ENCODE data around the gene HCN2. TPM values are rescaled to one million over a fixed set of nuclear protein-coding genes. Genes with fewer than 3 reads are reported as not detected.
"Not testable (repeated sequence)": the region's sequence is repeated elsewhere in the genome, so short reads cannot be mapped to it uniquely, and the experiment has no call there.

Gene HCN2
- total RNA-seq, 1 donor from 2014 or later = 0.59 TPM

DNA sequence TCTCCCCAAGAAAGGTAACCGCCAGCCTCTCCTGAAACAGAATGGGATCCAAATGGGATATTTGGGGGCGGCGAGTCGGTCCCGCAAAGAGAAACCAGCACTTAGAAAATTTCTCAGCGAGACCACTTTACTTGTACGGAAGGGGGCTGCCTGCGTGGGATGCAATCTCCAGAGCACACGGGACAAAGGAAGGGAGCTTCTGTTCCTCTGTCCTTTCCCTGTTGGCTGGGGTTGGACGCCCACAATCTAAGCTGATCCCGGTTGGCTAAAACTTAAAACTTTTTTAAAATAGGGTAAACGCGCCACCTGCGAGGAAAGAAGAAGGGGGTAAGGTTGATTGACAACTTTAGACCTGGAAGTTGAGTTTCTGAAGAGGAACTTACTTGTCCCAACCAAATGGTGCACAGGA, 18.1 kb upstream of the HCN2 start:
- peak; percentile 44 for DNase-seq

DNA sequence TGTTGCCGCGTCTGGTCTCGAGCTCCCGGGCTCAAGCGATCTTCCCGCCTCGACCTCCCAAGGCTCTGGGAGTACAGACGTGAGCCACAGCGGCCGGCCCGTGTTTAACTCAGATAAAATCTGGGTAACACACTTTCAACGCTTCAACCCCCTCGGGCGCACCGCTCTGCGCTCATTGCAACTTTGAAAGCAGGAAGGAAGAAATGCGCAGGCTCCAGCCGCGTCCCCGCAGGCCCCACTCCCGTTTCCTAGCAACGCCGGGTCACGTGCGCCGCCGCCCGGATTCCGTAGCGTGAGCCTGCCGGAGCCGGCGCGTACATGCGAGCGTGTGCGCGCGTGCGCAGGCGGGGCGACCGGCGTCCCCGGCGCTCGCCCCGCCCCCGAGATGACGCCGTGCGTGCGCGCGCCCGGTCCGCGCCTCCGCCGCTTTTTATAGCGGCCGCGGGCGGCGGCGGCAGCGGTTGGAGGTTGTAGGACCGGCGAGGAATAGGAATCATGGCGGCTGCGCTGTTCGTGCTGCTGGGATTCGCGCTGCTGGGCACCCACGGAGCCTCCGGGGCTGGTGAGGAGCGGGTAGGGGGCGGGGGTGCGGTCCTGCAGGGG, 17.4 kb upstream of the HCN2 start, which contains the start of gene BSG:
BSG (plus strand) TSS at position 457 of the 603 bp plus-strand sequence; CDS start at position 496, 39 bp downstream.
- DNase-seq = peak; percentile 97

DNA sequence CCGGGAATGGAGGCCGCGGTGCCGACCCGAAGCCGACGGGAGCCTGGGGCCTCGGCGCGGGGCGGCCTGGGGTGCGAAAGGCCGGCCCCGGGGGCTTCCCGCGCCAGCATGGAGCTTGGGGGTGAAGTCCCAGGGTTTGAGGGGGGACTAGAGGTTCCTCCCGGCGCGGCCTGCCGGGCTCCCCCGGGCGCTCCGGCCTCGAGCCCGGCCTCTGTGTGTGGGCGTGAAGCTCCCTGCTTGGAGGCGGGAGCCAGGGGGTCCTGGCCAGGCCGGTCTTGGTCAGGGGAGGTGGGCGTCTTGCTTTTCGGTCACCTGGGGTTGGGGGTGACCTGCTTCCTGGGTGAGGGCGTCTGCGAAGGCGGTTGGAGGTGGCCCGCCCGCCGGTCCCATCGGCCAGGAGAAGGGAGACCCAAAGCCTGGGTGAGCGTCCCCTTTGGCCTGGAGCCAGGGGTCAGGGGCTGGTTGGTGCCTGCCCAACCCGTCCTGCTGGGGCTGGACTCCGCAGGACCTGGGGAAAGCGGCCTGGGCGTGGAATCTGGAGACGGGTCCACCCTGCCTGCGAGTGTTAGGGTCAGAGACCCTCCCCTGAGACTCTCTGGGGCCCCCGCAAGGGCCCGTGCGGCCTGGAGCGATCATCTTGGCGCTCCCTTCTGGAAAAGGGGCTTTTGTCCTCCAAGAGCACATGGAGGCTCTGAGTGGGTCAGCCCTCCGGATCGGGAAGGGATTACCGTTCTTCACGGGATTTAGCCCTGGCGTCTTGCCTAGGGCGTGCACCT, 16.8 kb upstream of the HCN2 start:
- no peak for DNase-seq

DNA sequence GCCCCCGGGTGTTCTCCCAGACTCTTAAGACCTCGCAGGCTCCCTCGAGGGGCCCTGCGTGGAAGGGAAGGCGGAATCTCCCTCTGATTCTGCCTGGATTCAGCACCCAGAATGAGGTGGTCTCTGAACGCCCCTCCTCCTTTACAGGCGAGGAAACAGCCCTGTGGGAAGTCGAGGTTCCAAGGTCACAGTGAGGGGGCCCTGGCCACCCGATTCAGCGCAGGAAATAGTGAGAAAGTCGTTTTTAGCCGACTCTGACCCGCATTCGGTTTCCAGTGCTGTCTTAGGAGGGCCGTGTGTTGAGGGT, 16.2 kb upstream of the HCN2 start:
- DNase-seq = no peak

DNA sequence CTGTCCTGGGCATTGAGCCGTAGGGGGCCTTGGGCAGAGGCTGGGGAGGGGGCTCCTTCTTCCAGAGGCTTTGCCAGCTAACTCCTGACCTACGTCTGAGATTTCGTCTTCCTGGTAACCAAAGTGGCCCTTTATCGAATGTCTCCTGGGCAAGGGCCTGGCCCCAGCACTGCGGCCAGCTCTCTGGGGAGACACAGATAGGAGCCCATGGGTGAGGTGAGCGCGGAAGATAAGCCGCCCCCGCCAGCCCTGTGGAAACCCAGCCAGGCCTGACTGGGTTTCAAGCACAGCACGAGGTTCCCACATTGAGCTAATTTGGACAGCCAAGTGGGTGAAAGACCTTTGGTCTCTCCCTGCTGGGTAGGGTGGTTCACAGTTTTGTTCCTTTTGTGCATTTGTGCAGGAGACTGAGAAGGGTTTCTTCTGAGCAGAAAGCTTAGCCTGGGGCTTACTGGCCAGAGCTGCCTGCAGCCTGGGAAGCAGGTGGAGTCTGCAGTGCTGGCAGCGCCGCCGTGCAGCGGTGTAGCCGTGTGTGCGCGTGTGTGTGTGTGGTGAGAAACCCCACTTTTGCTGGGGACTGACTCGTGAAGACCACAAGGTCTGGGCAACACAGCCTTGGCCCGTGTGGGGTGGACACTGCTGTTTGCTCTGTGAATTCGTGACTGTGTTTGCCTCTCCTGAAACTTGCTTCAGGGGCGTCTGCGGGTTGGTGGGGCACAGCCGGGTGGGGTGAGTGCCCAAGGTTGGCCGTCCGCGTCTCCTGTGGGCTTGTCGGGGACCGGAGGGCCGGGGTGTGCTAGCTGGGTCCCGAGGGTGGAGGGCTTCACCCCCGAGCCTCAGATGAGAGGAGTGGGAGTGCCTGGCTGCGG, 14.8 kb upstream of the HCN2 start:
- no peak for DNase-seq

DNA sequence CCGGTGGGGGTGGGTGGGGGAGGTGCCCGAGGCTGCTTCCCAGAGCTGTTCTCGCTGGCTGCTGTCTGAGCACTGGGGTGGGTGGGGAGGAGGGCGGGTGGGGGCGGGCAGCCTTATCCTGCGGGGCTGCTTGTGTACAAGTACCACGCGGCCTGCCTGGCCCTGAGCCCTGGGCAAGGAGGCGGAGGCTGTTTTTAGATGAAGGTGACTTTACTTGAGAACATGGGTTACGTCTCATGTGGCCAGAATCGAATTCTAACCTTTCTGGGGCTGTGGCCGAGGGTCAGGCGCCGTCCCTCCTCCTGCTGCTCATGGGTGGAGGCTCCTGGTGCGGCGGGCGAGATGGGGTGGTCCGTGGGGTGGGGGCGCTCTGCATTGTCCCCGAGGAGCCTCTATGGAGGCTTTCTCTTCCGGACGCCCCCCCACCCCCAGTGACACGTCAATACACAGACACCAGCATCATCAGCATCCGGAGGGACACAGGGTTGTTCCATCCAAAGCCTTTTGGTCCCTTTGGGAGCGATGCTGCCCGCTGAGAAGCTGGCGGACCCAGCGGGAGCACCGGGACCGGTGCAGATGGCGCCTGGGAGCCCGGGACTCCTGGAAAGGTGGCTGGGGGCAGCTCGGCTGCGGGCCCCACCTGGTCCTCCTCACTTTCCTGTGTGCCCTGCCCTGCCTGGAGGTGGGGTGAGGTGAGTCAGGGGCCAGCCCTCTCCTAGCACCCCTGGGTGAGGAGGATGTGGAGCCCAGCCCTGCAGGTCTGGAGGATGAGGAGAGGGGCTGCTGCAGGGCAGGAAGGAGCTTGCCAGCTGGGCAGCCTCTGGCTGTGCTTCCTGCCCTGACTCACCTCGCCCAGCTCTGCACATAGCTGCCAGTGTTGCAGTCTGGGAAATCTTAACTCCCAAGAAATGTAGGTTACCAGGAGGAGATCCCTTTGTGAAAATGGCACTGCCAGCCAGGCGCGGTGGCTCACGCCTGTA, 13.9 kb upstream of the HCN2 start:
- DNase-seq = no peak

DNA sequence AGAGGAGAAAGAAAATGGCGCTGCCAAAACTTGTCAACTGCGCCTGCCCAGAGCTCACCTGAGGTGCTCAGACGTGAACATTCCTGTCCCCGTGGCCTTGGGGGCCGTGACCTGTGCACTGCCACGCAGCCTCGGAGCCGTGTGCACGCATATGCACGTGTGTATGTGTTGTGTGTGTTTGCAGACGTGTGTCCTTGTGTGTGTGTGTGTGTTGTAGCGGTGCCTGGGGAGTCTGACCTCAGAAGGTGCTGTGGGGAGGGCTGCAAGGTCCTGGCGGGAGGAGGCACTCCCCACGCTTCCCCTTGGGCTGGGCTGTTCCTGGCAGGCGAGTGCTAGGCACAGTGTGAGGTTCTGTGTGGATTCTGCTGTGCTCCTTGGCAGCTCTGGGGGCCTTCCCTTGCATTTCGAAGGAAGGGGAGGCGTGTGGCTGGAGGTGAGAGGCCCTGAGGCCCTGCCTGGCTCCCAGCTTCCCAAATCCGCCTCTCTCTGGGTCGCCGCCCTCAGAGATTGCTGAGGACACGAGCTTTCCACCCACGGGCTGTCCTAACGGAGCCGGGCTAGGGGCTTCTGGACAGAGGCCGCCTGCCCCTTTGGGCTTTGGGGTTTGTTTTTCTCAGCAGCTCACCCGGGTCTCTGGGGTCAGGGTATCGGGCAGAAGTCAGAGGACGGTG, 12.8 kb upstream of the HCN2 start:
- no peak for DNase-seq

DNA sequence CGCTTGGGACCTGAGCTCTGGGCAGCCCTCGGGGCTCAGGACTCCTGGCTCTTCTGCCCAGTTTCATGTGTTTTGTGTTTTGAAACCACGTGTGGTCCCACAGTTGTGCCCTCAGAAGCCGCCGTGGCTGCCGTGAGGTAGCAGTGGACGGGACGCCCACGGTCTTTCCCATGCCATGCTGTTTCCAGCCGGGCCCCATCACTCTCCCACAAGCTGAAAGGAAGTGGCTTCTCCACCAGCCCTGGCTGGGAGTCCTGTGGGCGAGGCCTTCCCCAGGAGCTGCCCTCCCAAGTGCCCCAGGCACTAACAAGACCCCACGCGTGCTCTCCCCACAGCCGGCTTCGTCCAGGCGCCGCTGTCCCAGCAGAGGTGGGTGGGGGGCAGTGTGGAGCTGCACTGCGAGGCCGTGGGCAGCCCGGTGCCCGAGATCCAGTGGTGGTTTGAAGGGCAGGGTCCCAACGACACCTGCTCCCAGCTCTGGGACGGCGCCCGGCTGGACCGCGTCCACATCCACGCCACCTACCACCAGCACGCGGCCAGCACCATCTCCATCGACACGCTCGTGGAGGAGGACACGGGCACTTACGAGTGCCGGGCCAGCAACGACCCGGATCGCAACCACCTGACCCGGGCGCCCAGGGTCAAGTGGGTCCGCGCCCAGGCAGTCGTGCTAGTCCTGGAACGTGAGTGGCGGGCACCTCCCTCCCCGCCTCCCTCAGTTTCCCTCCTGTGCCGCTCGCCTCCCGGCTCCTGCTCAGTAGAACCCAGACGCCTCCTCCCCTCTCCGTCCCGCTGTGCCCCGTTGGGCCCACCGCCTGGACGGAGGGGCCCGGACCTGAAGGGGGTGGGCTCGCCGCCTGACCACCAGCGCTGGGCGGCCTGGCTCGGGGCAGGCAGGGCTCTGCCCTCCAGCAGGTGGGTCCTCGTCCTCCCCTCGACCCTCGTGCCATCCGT, 12.0 kb upstream of the HCN2 start:
- no peak for DNase-seq

DNA sequence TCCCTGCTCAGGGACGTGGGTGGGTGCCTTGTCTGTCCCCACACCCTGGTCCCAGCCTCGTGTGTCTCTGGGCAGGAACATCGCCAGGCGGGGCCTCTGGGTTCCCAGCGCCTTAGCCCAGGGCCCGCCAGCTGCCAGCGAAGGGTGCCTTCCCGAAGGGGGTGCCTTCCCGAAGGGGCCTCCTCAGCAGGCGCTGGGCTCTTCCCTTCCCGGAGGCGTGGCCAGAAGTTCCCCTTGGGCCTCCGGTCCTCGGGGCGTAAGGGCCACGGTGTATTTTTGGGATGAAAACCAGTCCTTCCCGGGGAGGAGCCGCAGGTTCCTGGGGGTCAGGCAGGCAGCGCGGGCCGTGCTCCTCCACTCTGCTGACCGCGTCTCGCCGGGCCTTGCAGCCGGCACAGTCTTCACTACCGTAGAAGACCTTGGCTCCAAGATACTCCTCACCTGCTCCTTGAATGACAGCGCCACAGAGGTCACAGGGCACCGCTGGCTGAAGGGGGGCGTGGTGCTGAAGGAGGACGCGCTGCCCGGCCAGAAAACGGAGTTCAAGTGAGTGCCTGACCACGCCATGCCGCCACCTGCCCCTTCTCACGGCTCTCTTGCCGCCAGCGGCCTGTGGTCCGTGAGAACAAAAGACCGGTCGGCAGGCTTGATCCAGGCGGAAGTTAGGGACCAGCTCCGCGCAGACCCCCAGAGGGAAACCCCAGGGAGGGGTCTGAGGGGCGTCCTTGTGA, 10.4 kb upstream of the HCN2 start:
- no peak for DNase-seq

DNA sequence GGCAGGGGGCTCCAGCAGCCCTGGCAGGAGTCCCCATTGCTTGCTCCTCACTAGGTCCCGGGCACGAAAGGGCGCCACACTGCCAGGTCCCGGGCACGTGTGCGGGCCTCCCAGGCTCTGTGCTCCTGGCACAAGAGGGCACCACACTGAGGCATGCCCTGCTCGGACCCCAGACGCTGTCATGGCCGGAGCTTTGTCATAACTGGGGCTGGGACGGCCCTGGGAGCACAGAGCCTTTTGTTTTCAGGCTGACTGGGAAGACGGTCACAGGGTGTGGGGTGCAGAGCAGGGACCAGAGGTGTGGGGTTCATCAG, 9.9 kb upstream of the HCN2 start:
- DNase-seq = no peak

DNA sequence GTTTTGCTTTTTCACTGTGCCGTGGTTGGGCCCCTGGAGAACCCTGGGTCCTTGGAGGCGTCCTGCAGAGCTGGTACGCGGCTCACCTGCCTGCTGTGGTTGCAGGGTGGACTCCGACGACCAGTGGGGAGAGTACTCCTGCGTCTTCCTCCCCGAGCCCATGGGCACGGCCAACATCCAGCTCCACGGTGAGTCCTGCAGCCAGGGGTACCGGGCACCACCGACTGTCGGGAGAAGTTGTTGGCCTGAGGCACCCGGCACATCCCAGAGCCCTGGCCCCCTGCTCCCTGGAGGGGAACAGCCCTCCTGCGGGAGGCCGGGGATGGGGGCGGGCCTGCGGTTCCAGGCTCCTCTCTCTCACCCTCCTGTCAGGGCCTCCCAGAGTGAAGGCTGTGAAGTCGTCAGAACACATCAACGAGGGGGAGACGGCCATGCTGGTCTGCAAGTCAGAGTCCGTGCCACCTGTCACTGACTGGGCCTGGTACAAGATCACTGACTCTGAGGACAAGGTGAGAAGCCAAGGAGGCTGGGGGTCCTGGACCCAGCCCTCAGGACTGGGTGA, 9.3 kb upstream of the HCN2 start:
- DNase-seq = no peak

DNA sequence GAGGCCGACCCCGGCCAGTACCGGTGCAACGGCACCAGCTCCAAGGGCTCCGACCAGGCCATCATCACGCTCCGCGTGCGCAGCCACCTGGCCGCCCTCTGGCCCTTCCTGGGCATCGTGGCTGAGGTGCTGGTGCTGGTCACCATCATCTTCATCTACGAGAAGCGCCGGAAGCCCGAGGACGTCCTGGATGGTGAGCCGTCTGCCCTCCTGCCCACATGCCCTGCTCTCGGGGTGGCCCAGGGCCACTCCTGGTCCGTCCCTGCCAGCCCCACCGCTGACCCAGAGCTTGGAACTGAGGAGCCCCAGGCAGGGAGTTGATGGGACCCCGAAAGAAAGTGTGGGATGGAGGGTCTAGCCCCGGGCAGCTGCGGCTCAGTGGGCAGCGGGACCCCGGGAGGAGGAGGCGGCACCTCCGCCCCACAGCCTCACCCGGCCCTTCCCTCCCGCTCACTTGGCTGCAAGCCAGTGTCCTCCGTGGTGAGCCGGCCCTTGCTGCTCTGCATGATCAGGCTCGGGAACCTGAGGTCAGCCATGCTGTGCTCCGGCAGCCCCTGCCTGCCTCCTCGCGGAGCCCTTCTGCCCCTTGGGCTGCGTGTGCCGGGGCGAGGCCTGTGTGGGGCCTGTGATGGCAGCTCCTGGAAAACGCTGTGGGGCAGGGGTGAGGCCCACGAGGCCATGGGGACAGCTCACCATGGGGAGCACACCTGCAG, 8.1 kb upstream of the HCN2 start:
- no peak for DNase-seq

DNA sequence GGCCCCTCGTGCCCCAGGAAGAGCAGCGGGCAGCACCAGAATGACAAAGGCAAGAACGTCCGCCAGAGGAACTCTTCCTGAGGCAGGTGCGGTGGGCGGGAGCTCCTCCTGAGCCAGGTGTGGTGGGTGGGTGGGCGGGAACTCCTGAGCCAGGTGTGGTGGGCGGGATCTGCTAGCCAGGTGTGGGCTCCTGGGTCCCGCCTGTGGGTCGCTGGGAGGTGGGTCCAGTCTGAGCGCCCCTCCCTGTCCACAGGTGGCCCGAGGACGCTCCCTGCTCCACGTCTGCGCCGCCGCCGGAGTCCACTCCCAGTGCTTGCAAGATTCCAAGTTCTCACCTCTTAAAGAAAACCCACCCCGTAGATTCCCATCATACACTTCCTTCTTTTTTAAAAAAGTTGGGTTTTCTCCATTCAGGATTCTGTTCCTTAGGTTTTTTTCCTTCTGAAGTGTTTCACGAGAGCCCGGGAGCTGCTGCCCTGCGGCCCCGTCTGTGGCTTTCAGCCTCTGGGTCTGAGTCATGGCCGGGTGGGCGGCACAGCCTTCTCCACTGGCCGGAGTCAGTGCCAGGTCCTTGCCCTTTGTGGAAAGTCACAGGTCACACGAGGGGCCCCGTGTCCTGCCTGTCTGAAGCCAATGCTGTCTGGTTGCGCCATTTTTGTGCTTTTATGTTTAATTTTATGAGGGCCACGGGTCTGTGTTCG, 7.0 kb upstream of the HCN2 start:
- no peak for DNase-seq

DNA sequence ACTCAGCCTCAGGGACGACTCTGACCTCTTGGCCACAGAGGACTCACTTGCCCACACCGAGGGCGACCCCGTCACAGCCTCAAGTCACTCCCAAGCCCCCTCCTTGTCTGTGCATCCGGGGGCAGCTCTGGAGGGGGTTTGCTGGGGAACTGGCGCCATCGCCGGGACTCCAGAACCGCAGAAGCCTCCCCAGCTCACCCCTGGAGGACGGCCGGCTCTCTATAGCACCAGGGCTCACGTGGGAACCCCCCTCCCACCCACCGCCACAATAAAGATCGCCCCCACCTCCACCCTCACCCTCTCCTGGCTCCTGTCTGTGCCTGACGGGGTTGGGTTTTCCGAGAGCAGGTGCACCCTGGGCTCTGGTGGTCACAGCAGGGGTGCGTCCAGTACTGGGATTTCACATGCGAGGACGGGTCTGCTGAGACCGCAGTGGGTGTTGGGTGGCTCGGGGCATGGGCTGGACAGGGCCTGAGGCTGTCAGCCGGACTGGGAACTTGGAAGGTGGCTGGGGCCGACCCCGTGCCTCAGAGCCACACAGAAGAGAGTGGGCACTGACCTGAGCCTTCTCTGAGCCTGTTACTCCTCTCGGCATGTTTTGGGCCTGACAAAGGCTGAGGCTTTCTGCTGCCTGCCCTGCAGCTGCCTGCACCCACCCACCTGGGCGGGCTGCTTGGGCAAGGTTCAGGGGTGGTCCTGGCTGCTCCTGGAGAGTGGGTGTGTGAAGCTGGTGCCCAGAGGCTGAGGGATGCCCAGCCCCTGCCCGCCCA, 6.3 kb upstream of the HCN2 start:
- DNase-seq = no peak

DNA sequence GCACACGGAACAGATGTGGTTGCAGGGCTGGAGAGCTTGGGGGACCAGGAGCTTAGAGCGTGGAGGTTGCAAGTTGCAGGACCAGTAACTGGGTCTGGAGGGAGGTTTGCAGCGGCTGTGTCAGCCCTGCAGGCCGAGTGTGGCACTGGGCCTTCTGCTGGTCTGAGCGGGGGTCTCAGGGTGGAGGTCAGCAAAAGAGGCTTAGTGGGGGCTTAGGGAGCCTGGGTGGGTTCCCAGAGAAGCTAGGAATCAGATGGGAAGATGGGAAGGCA, 5.8 kb upstream of the HCN2 start:
- DNase-seq = no peak

DNA sequence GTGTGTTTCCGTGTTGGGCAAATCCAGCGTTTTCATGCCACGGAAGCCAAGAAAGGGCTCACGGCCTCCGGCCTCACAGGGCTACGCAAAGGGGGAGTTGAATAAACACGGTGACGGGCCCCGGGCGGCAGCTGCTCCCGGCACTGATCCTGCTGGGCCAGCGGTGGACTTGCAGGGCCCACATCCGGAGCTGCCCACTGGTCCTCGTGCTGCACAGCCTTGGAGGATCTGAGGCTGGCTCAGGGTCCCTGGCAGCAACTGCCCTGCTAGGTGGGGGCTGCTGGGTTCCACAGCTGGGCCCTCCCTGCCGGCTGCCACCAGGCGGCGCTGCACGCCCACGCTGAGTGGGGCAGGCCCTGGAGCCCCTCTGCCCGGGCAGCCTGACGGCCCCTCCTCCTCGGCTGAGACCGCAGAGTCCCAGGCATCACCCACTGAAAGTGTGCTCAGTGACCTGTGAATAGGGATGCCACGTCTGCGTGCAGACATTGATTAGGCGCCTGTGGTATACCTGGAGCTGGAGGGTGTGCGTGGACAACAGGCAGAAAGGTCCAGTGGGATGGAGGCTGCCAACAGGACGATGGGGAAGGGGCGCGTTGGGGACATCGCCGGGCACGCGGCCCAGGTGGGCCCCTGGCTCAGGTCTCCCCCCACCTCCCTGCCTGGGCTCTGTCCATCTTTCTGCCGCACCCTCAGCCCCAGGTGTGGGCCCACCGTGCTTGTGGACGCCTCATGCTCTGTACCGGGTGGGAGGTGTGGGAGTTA, 5.3 kb upstream of the HCN2 start:
- no peak for DNase-seq

DNA sequence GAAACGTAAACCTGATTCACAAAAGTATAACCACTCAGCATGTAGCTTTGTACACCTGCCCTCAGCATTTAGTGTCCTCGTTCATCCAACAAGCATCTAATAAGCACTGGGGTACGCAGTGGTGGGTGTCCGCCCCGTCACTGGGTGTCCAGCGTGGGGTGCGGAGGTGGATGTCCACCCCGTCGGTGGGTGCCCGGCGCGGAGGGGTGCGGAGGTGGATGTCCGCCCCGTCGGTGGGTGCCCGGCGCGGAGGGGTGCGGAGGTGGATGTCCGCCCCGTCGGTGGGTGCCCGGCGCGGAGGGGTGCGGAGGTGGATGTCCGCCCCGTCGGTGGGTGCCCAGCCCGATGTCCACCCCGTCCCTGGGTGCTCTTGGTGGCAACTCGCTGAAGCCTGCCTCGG, 4.5 kb upstream of the HCN2 start:
- DNase-seq = not testable (repeated sequence)
